Measurements from ENCODE around the gene POLK.
A peak's percentile ranks its signal among the peaks of the same experiment; 100 is the strongest.
"Not testable (repeated sequence)": the region's sequence is repeated elsewhere in the genome, so short reads cannot be mapped to it uniquely, and the experiment has no call there.

POLK gene

DNA sequence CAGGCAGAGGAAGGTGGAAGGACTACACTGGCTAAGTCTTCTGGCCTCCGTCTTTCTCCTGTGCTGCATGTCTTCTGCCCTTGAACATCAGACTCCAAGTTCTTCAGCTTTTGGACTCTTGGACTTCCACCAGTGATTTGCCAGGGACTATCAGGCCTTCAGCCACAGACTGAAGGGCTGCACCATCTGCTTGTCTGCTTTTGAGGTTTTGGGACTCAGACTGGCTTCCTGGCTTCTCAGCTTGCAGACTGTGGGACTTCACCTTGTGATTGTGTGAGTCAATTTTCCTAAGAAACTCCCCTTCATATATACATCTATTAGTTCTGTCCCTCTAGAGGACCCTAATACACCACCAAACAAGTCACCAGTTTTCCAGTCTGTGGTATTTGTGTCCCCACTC lies 89.9 kb downstream of the POLK start:
- DNase-seq (ENCODE audit: low read depth, low spot score): no peak
- TF ChIP-seq, protein P1, sequence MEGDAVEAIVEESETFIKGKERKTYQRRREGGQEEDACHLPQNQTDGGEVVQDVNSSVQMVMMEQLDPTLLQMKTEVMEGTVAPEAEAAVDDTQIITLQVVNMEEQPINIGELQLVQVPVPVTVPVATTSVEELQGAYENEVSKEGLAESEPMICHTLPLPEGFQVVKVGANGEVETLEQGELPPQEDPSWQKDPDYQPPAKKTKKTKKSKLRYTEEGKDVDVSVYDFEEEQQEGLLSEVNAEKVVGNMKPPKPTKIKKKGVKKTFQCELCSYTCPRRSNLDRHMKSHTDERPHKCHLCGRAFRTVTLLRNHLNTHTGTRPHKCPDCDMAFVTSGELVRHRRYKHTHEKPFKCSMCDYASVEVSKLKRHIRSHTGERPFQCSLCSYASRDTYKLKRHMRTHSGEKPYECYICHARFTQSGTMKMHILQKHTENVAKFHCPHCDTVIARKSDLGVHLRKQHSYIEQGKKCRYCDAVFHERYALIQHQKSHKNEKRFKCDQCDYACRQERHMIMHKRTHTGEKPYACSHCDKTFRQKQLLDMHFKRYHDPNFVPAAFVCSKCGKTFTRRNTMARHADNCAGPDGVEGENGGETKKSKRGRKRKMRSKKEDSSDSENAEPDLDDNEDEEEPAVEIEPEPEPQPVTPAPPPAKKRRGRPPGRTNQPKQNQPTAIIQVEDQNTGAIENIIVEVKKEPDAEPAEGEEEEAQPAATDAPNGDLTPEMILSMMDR (IDR thresholded peaks at IDR 0.05; ENCODE audit: low read depth, low read length): no peak
- H3K4me3 ChIP-seq (ENCODE audit: low read depth, low read length): no peak overlapping the region
- in situ Hi-C loops (cut with HindIII; ENCODE audit: low sequenced_read_pairs): no loop called here

DNA sequence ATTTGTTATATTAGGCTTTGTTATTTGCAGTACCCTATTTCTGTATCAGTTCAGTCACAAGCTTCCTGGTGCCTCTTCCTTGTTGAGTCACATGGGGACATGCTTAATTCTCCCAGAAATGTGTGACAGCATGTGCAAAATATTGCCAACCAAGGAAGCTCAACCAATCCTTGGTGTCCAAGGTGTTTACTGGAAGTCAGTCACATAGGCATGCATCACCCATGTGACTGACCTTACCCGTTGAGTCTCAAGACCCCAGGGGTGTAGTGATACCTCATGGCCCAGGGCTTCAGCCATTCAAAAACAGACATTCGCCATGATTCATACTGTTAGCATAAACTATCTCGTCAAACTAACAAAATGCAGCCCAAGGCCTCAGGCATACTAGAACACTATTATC lies 90.3 kb downstream of the POLK start:
- no peak for DNase-seq (ENCODE audit: low read depth, low spot score)
- in situ Hi-C loops (cut with HindIII; ENCODE audit: low sequenced_read_pairs): no loop called here
- TF ChIP-seq, protein P1 (IDR thresholded peaks at IDR 0.05; ENCODE audit: low read depth, low read length): no peak

DNA sequence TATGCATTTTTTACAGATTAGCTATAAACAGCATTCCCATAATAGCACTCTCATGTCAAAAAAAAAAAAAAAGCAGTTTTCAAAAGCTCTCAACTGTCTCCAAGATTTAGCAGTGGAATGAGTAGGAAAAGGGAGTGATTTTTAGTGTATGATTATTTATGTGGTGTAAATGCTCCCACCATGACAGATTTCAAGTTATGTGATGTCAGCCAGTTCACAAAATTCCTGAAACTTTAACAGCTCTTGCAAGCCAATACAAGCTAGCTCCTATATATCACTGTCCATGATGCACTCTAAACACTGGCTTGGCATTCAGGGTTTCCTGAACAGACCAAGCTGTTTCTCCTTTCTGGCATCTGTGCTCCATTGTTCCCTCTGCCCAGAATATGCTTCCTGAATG lies 91.7 kb downstream of the POLK start:
- in situ Hi-C loops (cut with HindIII; ENCODE audit: low sequenced_read_pairs): no loop called here
- H3K4me3 ChIP-seq (ENCODE audit: low read depth, low read length): no peak overlapping the region
- TF ChIP-seq, protein P1 (IDR thresholded peaks at IDR 0.05; ENCODE audit: low read depth, low read length): no peak
- no peak for DNase-seq (ENCODE audit: low read depth, low spot score)

More for the DNA sequence above, 90.3 kb downstream of the POLK start:
- no peak overlapping the region for H3K4me3 ChIP-seq (ENCODE audit: low read depth, low read length)

DNA sequence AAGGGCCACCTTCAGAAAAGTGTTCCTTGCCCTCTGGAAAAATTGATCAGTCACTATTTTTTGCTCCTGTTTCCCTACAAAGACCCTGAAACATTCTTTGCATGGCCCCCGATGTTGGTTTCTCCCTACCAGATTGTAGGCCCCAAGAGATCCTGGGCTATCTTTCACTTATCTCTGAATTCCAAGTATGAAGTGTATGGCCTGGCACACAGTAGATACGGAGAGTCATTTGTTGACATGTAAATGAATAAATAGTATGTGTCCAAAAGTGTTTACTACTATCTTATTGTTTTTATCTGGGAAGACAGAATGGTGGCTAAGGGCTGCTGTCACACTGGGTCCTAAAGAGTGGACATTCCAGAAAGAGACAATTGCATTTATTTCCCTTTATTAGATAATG lies 92.1 kb downstream of the POLK start:
- TF ChIP-seq, protein P1 (IDR thresholded peaks at IDR 0.05; ENCODE audit: low read depth, low read length): no peak
- in situ Hi-C loops (cut with HindIII; ENCODE audit: low sequenced_read_pairs): no loop called here
- no peak for DNase-seq (ENCODE audit: low read depth, low spot score)
- H3K4me3 ChIP-seq (ENCODE audit: low read depth, low read length): no peak overlapping the region

DNA sequence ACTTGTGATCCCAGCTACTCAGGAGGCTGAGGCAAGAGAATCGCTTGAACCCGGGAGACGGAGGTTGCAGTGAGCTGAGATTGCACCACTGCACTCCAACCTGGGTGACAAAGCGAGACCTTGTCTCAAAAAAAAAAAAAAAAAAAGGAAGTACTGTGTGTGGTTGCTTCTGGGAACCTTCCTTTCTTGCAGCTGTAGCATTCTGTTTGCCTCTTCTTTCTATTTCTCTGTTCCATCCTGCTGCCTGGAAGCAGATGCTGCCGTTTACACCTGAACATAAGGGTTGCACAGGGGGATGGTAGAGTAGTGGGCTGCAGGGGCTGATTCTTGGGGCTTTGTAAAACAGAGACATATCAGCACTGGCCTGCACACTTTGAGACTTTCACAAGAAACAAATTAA lies 95.7 kb downstream of the POLK start:
- in situ Hi-C loops (cut with HindIII; ENCODE audit: low sequenced_read_pairs); DNase-seq (ENCODE audit: low read depth, low spot score); H3K4me3 ChIP-seq (ENCODE audit: low read depth, low read length): not testable (repeated sequence)

DNA sequence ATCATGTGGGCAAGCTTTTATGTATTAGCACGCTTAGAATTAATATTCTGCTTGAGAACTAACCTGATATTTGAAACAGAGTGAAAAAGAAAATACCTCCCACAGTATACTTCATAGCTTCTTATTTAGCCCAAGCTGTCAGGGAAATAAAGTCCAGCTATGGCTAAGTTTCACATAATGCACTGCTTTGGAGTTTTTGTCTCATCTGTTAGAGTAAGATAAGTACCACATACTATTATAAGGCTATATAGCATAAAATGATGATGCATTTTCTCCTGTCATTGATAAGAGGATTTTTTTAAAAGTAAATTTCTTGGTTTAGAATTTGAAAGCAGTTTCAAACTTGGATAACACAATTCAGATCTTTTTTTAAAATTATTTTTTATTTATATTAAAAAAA lies 97.2 kb downstream of the POLK start:
- H3K4me3 ChIP-seq (ENCODE audit: low read depth, low read length): no peak overlapping the region
- TF ChIP-seq, protein P1 (IDR thresholded peaks at IDR 0.05; ENCODE audit: low read depth, low read length): no peak
- DNase-seq (ENCODE audit: low read depth, low spot score): no peak
- in situ Hi-C loops (cut with HindIII; ENCODE audit: low sequenced_read_pairs): no loop called here

DNA sequence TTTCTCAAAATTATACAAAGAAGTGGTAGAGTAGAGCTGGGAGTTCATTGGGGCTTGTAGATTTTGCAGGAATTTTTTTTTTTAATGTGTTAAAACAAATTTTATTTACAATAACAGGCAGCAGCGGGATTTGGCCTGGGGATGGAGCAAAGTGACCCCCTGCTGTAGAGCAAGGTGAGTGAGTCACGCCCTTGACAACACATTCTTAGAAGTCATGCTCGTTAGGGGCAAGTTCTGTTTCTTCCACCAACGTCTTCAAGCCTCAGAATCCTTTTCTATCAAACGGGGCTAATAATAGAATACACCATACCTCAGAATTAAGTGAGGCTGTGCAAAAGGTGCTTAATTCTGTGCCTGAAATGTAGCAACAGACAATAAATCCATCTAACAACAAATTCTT lies 98.5 kb downstream of the POLK start:
- TF ChIP-seq, protein P1 (IDR thresholded peaks at IDR 0.05; ENCODE audit: low read depth, low read length): no peak
- in situ Hi-C loops (cut with HindIII; ENCODE audit: low sequenced_read_pairs): no loop called here
- no peak for DNase-seq (ENCODE audit: low read depth, low spot score)
- H3K4me3 ChIP-seq (ENCODE audit: low read depth, low read length): no peak overlapping the region

DNA sequence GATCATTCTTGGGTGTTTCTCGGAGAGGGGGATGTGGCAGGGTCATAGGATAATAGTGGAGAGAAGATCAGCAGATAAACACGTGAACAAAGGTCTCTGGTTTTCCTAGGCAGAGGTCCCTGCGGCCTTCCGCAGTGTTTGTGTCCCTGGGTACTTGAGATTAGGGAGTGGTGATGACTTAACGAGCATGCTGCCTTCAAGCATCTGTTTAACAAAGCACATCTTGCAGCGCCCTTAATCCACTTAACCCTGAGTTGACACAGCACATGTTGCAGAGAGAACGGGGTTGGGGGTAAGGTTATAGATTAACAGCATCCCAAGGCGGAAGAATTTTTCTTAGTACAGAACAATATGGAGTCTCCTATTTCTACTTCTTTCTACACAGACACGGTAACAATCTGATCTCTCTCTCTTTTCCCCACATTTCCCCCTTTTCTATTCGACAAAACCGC lies 99.2 kb downstream of the POLK start:
- DNase-seq (ENCODE audit: low read depth, low spot score); in situ Hi-C loops (cut with HindIII; ENCODE audit: low sequenced_read_pairs): not testable (repeated sequence)
- H3K4me3 ChIP-seq (ENCODE audit: low read depth, low read length): peak overlapping the region; percentile 51

Measured in astrocyte of the spinal cord (primary cell).